ENCODE data around the gene IMMP1L.

DNA sequence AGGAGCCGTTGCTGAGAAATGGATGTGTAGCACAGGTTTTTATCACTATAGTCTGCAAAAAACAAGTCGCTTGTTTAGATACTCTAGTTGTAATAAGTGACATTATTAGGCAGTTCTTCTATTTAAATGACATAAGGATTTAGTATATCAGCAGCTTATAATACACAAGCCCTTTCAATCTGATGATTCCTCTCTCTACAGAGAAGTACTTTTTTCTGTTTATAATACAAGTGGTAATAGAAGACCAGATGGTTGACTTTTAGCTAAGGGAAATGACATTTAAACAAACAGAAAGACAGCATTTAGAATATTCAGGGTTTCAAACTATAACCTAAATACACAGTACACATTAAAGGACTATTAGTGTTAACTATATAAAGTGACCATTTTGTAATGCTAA lies 60.4 kb downstream of the IMMP1L start:
- TF ChIP-seq, protein P1, sequence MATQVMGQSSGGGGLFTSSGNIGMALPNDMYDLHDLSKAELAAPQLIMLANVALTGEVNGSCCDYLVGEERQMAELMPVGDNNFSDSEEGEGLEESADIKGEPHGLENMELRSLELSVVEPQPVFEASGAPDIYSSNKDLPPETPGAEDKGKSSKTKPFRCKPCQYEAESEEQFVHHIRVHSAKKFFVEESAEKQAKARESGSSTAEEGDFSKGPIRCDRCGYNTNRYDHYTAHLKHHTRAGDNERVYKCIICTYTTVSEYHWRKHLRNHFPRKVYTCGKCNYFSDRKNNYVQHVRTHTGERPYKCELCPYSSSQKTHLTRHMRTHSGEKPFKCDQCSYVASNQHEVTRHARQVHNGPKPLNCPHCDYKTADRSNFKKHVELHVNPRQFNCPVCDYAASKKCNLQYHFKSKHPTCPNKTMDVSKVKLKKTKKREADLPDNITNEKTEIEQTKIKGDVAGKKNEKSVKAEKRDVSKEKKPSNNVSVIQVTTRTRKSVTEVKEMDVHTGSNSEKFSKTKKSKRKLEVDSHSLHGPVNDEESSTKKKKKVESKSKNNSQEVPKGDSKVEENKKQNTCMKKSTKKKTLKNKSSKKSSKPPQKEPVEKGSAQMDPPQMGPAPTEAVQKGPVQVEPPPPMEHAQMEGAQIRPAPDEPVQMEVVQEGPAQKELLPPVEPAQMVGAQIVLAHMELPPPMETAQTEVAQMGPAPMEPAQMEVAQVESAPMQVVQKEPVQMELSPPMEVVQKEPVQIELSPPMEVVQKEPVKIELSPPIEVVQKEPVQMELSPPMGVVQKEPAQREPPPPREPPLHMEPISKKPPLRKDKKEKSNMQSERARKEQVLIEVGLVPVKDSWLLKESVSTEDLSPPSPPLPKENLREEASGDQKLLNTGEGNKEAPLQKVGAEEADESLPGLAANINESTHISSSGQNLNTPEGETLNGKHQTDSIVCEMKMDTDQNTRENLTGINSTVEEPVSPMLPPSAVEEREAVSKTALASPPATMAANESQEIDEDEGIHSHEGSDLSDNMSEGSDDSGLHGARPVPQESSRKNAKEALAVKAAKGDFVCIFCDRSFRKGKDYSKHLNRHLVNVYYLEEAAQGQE (IDR thresholded peaks at IDR 0.05), result no peak
- TF ChIP-seq POLR2A (IDR thresholded peaks at IDR 0.05; ENCODE audit: low read length) (no peak), MYC (IDR thresholded peaks at IDR 0.05; ENCODE audit: borderline replicate concordance, low read length) (no peak)

Measured in A549 (cell line).